NB4 (cell line): ENCODE measurements around the gene RPS16.

Experiments
- DNase-seq: peaks from one replicate; pipeline ENCODE4 v3.0.0; 2010; ENCODE audit warnings: low read depth
- H3K4me3 ChIP-seq: one replicate; pipeline ENCODE4 v1.5.1; 2011; ENCODE audit warnings: mild to moderate bottlenecking, low read depth, low read length, moderate library complexity
- MAX ChIP-seq: IDR thresholded peaks from 2 replicates; pipeline ENCODE4 v1.6.1; 2011; ENCODE audit warnings: low read depth, low read length
- MYC ChIP-seq: IDR thresholded peaks from 2 replicates; pipeline ENCODE4 v1.6.1; 2011; ENCODE audit warnings: low read depth, low read length
- POLR2A ChIP-seq: IDR thresholded peaks from 2 replicates; pipeline ENCODE4 v1.6.1; 2011; ENCODE audit warnings: mild to moderate bottlenecking; ENCODE audit not compliant: insufficient read length; ENCODE audit errors: extremely low read depth
- TF ChIP-seq, protein P1 (sequence below): IDR thresholded peaks from one replicate; pipeline ENCODE4 v1.5.1; 2012; ENCODE audit warnings: low read depth, low read length

Gene RPS16

DNA sequence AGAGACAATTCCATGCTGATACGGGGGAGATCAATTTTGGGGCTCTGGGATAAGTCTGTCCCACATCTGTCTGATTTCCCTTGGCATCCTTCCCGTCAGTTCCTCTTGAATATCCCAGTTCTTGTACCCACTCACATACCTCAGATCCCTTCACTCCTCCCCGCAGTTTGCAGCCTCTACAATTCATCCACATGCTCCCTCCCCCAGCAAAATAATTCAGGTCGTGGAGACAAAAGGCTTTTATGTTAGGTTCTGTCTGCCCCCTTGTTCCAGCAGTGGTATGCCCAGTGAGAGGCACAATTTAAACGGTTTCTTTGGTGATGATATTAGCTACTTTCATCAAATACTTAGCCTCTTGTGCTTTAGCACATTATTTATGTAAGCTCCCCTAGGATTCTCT lies 9.6 kb downstream of the RPS16 start:
- TF ChIP-seq MAX = no peak
- no peak for TF ChIP-seq MYC
- TF ChIP-seq, protein P1, sequence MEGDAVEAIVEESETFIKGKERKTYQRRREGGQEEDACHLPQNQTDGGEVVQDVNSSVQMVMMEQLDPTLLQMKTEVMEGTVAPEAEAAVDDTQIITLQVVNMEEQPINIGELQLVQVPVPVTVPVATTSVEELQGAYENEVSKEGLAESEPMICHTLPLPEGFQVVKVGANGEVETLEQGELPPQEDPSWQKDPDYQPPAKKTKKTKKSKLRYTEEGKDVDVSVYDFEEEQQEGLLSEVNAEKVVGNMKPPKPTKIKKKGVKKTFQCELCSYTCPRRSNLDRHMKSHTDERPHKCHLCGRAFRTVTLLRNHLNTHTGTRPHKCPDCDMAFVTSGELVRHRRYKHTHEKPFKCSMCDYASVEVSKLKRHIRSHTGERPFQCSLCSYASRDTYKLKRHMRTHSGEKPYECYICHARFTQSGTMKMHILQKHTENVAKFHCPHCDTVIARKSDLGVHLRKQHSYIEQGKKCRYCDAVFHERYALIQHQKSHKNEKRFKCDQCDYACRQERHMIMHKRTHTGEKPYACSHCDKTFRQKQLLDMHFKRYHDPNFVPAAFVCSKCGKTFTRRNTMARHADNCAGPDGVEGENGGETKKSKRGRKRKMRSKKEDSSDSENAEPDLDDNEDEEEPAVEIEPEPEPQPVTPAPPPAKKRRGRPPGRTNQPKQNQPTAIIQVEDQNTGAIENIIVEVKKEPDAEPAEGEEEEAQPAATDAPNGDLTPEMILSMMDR = no peak
- TF ChIP-seq POLR2A = no peak
- DNase-seq = no peak
- no peak overlapping the region for H3K4me3 ChIP-seq

GRCh38 chr19:39425744-39426143 lies 10.0 kb downstream of the RPS16 start:
- no peak for DNase-seq
- no peak for TF ChIP-seq POLR2A
- no peak for TF ChIP-seq MYC
- TF ChIP-seq, protein P1 = no peak
- no peak for TF ChIP-seq MAX
- H3K4me3 ChIP-seq = no peak overlapping the region

DNA sequence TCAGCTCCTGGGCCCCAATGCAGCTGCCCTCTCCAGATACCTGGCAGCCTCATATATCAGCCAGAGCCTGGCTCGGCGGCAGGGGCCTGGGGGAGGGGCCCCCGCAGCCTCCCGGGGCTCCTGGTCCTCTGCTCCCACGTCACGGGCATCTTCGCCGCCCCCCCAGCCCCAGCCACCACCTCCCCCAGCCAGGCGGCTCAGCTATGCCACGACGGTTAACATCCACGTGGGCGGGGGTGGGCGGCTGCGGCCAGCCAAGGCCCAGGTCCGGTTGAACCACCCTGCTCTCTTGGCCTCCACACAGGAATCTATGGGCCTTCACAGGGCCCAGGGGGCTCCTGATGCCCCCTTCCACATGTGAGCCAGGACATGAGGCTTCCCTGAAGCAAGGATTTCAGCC lies 10.8 kb downstream of the RPS16 start:
- DNase-seq = no peak
- no peak overlapping the region for H3K4me3 ChIP-seq
- no peak for TF ChIP-seq MAX
- no peak for TF ChIP-seq MYC
- TF ChIP-seq, protein P1 = no peak
- TF ChIP-seq POLR2A = no peak

DNA sequence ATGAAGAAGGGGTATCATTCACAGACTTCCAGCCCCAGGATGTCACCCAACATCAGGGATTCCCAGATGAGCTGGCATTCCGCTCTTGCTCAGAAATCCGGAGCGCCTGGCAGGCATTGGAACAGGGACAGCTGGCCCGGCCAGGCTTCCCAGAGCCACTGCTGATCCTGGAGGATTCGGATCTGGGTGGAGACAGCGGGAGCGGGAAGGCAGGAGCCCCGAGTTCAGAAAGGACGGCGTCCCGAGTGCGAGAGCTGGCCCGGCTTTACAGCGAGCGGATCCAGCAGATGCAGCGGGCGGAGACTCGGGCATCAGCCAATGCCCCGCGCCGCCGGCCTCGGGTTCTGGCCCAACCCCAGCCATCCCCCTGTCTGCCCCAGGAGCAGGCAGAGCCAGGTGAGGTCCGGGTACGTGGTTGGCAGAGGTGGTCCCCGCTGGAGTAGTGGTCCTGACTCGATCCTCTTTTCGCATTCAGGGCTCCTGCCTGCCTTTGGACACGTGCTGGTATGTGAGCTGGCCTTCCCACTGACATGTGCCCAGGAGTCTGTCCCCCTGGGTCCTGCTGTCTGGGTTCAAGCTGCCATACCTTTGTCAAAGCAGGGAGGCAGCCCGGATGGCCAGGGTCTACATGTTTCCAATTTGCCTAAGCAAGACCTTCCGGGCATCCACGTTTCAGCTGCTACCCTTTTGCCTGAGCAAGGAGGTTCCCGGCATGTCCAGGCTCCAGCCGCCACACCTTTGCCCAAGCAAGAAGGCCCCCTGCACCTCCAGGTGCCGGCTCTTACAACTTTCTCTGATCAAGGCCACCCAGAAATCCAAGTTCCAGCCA lies 12.3 kb downstream of the RPS16 start:
- H3K4me3 ChIP-seq = no peak overlapping the region
- DNase-seq = no peak
- TF ChIP-seq MAX (no peak), POLR2A (no peak), MYC (no peak)
- TF ChIP-seq, protein P1 = no peak

- DNase-seq = no peak
- TF ChIP-seq MAX (no peak), POLR2A (no peak), MYC (no peak)
- TF ChIP-seq, protein P1 = no peak
- no peak overlapping the region for H3K4me3 ChIP-seq
Observed at GRCh38 chr19:39422020-39422419, 13.7 kb downstream of the RPS16 start.

DNA sequence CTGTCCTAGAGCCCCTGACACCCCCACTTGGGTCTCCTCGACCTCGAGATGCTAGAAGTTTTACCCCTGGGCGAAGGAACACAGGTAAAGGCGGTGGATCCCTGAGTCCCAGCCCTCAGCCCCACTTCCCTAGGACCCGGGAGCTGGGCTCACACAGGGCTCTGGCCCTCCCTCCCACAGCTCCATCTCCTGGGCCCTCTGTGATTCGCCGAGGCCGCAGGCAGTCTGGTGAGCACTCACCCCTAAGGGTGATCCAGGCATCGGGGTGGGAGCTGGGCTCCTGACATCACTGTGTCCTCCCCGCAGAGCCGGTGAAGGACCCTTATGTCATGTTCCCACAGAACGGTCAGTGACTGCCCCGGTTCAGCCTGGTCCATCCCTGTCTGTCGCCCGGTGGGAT lies 15.0 kb downstream of the RPS16 start:
- TF ChIP-seq, protein P1 = no peak
- TF ChIP-seq MAX = no peak
- no peak for TF ChIP-seq MYC
- TF ChIP-seq POLR2A = no peak
- DNase-seq = no peak
- no peak overlapping the region for H3K4me3 ChIP-seq
